NB4 (cell line): ENCODE results near the gene FMO3.

ENCODE experiments used
- MYC ChIP-seq: IDR thresholded peaks from 2 replicates; pipeline ENCODE4 v1.6.1; 2011; ENCODE audit warnings: low read depth, low read length
- TF ChIP-seq, protein P1 (sequence below): IDR thresholded peaks from one replicate; pipeline ENCODE4 v1.5.1; 2012; ENCODE audit warnings: low read depth, low read length

DNA sequence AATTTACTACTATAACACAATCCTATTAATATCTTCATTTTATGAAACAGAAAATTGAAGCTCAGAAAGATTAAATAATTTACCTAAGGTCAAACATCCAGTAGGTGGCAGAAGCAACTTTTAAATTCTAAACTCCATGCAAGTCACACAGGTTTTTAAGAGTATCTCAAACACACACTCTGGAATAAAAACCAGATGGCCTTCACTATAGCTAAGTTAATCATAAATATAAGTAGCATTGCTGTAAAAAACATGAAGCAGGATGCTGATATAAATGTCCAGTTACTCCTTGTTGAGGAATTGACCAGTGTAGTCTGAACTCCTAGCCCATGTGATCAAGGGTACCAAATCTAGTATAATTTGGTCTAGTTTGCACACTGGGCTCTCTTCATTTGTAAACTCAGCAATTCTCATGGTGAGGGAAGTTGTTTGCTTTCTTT is 9.4 kb upstream of the FMO3 start:
- TF ChIP-seq MYC, result no peak
- TF ChIP-seq, protein P1, sequence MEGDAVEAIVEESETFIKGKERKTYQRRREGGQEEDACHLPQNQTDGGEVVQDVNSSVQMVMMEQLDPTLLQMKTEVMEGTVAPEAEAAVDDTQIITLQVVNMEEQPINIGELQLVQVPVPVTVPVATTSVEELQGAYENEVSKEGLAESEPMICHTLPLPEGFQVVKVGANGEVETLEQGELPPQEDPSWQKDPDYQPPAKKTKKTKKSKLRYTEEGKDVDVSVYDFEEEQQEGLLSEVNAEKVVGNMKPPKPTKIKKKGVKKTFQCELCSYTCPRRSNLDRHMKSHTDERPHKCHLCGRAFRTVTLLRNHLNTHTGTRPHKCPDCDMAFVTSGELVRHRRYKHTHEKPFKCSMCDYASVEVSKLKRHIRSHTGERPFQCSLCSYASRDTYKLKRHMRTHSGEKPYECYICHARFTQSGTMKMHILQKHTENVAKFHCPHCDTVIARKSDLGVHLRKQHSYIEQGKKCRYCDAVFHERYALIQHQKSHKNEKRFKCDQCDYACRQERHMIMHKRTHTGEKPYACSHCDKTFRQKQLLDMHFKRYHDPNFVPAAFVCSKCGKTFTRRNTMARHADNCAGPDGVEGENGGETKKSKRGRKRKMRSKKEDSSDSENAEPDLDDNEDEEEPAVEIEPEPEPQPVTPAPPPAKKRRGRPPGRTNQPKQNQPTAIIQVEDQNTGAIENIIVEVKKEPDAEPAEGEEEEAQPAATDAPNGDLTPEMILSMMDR, result peak; percentile 11
